OCI-M2 (cell line): ENCODE results near the gene VIPR2.
"Not testable (repeated sequence)": the region's sequence is repeated elsewhere in the genome, so short reads cannot be mapped to it uniquely, and the experiment has no call there.

Experiments
- DNase-seq: peaks from one replicate; lab custom pipeline; 2025; ENCODE audit not compliant: unreplicated experiment; lab: John Stamatoyannopoulos, UW

The VIPR2 gene

GRCh38 chr7:158996214-158997109, 148.2 kb downstream of the VIPR2 start:
- DNase-seq, result no peak

DNA sequence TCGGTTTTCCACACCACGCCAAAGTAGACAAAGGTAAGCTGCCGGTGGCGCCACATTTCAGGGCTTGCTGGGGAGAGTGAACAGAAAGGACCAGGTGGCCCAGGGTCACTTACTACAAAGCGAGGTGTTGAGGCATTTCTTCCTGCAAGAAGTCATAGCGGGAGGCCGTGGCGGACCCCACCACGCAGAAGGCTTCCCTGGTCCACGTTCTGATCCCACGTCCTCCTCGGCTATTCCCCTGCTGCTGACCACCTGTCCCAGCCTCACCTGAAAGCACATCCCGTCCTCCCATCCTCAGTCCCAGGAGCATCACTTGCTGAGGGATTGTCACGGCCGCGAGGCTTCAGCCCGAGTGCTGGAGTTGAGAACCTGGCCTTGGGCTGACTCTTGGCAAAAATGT, 149.2 kb downstream of the VIPR2 start:
- no peak for DNase-seq

- no peak for DNase-seq
Measured at GRCh38 chr7:158994687-158995086, 150.0 kb downstream of the VIPR2 start.

GRCh38 chr7:158993591-158993990, 151.1 kb downstream of the VIPR2 start:
- no peak for DNase-seq

DNA sequence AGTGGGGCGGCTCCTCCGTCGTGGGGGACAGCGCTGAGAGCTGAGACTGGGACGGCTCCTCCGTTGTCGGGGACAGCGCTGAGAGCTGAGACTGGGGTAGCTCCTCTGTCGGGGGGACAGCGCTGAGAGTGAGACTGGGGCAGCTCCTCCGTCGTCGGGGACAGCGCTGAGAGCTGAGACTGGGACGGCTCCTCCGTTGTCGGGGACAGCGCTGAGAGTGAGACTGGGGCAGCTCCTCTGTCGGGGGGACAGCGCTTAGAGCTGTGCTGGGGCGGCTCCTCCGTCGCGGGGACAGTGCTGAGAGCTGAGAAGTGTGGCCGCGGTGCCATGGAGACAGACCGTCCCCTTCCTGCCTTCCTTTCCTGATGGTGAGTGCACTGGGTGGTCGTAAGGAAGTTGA, 151.9 kb downstream of the VIPR2 start:
- no peak for DNase-seq

- no peak for DNase-seq
Measured at GRCh38 chr7:158991824-158992621, 152.6 kb downstream of the VIPR2 start.

DNA sequence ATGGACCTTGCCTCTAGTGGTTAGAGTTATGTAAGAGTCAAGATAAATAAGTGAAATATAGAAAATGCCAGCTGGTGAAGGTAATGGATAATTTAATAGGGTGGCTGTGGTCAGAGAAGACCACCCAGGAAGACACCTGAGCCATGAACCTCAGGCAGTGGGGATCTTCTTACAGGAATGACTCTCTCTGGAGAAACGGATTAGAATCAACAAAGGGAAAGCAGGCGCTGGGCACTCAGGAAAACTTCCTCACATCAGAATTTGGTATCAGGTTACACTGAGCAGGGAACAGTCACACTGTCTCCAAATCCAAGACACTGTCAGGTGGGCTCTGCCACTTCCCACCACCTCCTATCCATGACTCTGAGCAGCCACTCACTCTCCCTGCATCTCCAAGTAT, 155.7 kb downstream of the VIPR2 start:
- no peak for DNase-seq

GRCh38 chr7:158988302-158988862, 156.3 kb downstream of the VIPR2 start:
- DNase-seq, result no peak

- DNase-seq, result no peak
Measured at GRCh38 chr7:158987691-158988090, 157.0 kb downstream of the VIPR2 start.

DNA sequence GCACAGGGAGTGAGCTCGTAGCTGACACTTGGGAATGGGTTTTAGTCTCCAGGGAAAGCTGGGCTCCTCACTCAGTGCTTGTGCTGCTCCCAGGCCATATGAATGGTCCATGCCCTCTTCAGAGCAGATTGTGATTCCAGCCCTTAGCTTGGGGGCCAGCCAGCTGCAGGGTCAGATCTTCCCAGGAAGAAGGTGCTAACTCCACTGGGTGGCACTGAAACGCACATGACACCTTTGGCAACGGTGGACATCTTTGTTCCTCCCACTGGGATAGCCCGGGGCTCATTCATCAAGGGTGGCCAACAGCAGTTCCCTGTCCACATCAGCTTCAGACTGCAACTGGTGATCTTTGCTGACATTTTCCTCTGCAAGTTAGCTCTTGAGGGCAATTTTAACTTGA, 159.1 kb downstream of the VIPR2 start:
- no peak for DNase-seq

GRCh38 chr7:158984007-158984406, 160.7 kb downstream of the VIPR2 start:
- DNase-seq, result not testable (repeated sequence)

DNA sequence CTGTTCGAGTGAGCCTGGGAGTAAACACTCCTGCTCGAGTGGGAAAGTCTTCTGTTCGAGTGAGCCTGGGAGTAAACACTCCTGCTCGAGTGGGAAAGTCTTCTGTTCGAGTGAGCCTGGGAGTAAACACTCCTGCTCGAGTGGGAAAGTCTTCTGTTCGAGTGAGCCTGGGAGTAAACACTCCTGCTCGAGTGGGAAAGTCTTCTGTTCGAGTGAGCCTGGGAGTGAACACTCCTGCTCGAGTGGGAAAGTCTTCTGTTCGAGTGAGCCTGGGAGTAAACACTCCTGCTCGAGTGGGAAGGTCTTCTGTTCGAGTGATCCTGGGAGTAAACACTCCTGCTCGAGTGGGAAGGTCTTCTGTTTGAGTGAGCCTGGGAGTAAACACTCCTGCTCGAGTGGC, 162.6 kb downstream of the VIPR2 start:
- DNase-seq, result not testable (repeated sequence)

DNA sequence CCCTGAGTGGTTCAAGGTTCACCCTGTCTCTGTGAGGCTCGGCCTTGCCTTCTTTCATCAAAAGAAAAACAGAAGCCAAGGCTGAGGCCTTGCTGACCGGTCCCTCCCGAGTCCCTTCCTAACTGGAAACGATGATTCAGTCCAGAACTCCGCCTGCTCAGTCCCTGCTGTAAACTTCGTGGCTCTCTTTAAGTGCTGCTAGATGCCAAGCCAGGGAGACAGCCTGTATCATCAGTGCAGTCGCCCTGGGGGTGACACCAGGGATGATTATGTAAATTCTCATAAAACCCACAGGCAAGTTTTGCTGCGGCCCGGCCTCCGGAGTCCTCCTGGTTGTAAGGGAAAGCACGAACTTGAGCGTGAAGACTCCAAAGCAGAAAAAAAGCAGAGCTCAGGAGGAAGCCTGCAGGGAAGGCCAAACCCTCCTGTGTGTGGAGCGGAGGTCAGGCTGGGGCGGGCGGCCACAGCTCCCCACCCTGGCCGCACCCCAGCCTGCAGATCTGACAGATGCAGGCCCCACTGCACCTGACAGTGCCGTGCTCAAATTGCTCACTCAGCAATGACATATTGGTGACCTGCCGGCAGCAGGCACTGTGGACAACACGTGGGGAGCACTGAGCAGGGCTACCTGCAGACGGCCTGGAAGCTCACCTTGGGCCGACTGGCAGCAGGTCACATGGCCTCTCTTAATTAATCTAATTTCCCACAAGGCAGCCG, 164.9 kb downstream of the VIPR2 start:
- DNase-seq, result no peak

DNA sequence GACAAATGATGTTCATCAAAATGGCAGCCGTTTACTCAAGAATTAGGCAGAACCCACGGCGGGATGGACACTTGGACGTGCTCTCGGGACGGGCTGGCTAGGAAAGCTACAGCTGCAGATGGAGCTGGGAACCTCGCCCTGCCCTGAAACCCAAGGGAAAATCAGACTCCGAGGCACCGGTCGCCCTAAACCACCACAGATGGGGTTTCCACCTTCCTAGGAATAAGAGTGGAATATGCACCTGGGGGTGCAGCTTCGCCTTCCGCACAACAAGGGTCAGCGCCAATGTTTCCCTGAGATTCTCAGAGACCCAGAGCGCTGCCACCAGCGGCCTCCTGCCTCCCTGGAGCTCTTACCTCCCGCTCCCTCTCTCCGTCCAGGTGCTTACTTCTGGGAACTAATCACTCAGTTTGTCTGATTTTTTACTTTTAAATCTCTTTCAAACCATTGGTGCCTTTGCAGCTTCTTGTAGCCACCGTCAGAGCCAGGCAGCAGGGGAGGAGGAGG, 165.6 kb downstream of the VIPR2 start:
- DNase-seq, result no peak
